Transverse colon (tissue), 4 donors: ENCODE results near the gene FGFBP1.

Source experiments
- EP300 ChIP-seq: sonication (generic); formaldehyde crosslinking; IDR thresholded peaks from one replicate; pipeline ENCODE4 v1.6.1; 2017; ENCODE audit warnings: antibody characterized with exemption, low read depth
- POLR2A ChIP-seq: fragments of 450-650 bp; IDR thresholded peaks from one replicate; pipeline ENCODE4 v1.6.1; 2016; ENCODE audit warnings: antibody characterized with exemption, mild to moderate bottlenecking, moderate library complexity
- POLR2AphosphoS5 ChIP-seq, 3 donors: sonication (generic); formaldehyde crosslinking; IDR thresholded peaks; one replicate each; pipeline ENCODE4 v1.6.1; 2016; ENCODE audit warnings: antibody characterized with exemption in 3 of 3
- TF ChIP-seq, protein P1 (sequence below), 5 experiments: fragments of 200-600 bp in 3 of 5; fragments of 450-650 bp in 2 of 5; sonication (generic) in 3 of 5; IDR thresholded peaks; 1 replicate in 2 of 5; 2 replicates in 3 of 5; pipeline ENCODE4 v1.5.1; 2016 to 2017; ENCODE audit warnings: antibody characterized with exemption in 5 of 5, inconsistent platforms in 3 of 5, mild to moderate bottlenecking in 2 of 5, moderate library complexity in 1 of 5

DNA sequence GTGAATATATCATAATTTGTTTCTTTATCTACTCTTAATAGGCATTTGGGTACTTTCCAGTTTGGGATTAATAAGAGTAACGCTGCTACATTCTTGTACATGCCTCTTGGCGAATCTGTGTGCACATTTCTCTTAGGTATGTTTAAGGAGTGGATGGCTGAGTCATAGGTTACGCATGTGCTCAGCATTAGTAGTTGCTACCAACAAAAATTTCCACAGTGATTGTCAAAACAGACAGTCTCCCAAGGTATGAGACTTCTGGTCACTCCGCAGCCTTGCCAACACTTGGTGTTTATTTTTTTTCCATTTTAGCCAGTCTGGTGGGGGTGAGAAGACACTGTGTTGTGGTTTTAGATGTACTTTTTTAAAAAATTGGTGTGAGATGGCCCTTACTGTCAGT lies 44.6 kb downstream of the FGFBP1 start:
- TF ChIP-seq EP300 (no peak), POLR2A (no peak), POLR2AphosphoS5 (IDR thresholded peaks at IDR 0.05) (no peak)
- TF ChIP-seq, protein P1, sequence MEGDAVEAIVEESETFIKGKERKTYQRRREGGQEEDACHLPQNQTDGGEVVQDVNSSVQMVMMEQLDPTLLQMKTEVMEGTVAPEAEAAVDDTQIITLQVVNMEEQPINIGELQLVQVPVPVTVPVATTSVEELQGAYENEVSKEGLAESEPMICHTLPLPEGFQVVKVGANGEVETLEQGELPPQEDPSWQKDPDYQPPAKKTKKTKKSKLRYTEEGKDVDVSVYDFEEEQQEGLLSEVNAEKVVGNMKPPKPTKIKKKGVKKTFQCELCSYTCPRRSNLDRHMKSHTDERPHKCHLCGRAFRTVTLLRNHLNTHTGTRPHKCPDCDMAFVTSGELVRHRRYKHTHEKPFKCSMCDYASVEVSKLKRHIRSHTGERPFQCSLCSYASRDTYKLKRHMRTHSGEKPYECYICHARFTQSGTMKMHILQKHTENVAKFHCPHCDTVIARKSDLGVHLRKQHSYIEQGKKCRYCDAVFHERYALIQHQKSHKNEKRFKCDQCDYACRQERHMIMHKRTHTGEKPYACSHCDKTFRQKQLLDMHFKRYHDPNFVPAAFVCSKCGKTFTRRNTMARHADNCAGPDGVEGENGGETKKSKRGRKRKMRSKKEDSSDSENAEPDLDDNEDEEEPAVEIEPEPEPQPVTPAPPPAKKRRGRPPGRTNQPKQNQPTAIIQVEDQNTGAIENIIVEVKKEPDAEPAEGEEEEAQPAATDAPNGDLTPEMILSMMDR (IDR thresholded peaks at IDR 0.05) = no peak
